ENCODE measurements around the gene MOV10L1.

The MOV10L1 gene

GRCh38 chr22:50059881-50060262, 29.9 kb upstream of the MOV10L1 start:
- no peak for DNase-seq

GRCh38 chr22:50060441-50061140, 29.2 kb upstream of the MOV10L1 start:
- no peak for DNase-seq

GRCh38 chr22:50061141-50061823, 28.5 kb upstream of the MOV10L1 start:
- no peak for DNase-seq

- no peak for DNase-seq
These were observed 27.9 kb upstream of the MOV10L1 start for GRCh38 chr22:50061824-50062355.

GRCh38 chr22:50062509-50063135, 27.2 kb upstream of the MOV10L1 start:
- no peak for DNase-seq

- no peak for DNase-seq
These were observed 26.0 kb upstream of the MOV10L1 start for GRCh38 chr22:50063589-50064393.

- DNase-seq, result no peak
These were observed 25.4 kb upstream of the MOV10L1 start for GRCh38 chr22:50064453-50064852.

GRCh38 chr22:50067244-50067643, 22.6 kb upstream of the MOV10L1 start:
- no peak for DNase-seq

GRCh38 chr22:50068096-50068495, 21.7 kb upstream of the MOV10L1 start:
- DNase-seq, result no peak

- no peak for DNase-seq
These were observed 19.4 kb upstream of the MOV10L1 start for GRCh38 chr22:50070366-50070765.

- DNase-seq, result no peak
These were observed 18.2 kb upstream of the MOV10L1 start for GRCh38 chr22:50071432-50072166.

- DNase-seq, result no peak
These were observed 17.6 kb upstream of the MOV10L1 start for GRCh38 chr22:50072167-50072555.

- DNase-seq, result no peak
These were observed 16.9 kb upstream of the MOV10L1 start for GRCh38 chr22:50072714-50073538.

- no peak for DNase-seq
These were observed 15.8 kb upstream of the MOV10L1 start for GRCh38 chr22:50074056-50074455.

GRCh38 chr22:50074551-50075530, 15.0 kb upstream of the MOV10L1 start:
- DNase-seq, result no peak

- DNase-seq, result no peak
These were observed 12.9 kb upstream of the MOV10L1 start for GRCh38 chr22:50076646-50077535.

- DNase-seq, result no peak
These were observed 11.6 kb upstream of the MOV10L1 start for GRCh38 chr22:50078246-50078645.

GRCh38 chr22:50078761-50079160, 11.0 kb upstream of the MOV10L1 start:
- no peak for DNase-seq

GRCh38 chr22:50080077-50080465, 9.7 kb upstream of the MOV10L1 start:
- no peak for DNase-seq

All from stimulated activated CD4-positive, alpha-beta T cell treated with anti-CD3 and anti-CD28 coated beads, Interleukin-15, amount 100 ng/mL, for 24 hours (primary cell).